COR-L47 (cell line): ENCODE results near the gene ANXA6.
A peak's percentile ranks its signal among the peaks of the same experiment; 100 is the strongest.

Source experiments
- DNase-seq: peaks from one replicate; lab custom pipeline; 2025; lab: John Stamatoyannopoulos, UW

Gene ANXA6

DNA sequence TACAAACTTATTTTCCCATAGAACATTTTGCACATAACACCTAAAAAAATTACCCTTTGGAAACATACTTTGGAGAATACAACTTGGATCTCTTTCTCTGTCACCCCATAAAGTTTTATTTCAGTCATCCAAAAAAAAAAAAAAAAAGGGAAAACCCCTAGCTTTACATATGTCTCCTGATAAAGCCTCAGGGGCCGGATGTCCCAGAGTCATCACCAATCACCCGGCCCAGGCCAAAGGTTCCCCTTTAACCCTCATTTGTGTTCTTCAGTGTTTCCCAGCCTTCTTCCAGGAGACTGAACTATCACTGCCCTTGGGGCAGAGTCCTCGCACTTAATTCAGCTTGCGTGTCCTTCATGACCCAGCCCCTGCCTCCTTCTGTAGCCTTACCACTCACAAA is 28.8 kb downstream of the ANXA6 start:
- DNase-seq, result no peak

DNA sequence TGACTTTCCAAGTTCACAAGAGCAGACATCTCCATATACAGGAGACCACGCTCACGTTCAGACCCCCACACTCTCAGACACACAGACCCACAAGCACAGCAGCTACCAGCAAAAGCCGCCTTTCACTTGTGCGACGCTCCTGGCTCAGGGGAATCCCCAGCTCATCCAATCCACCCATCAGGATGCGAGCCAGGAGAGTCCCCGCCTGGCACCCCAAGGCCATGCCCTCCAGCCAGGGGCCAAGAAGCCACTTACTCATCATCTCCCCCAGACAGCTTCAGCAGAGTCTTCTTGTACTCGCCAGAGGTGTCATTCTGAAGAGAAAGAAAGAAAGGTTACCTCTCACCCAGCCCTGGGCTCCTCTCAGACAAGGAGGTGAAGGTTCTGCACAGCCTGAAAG is 29.7 kb downstream of the ANXA6 start:
- DNase-seq, result no peak

DNA sequence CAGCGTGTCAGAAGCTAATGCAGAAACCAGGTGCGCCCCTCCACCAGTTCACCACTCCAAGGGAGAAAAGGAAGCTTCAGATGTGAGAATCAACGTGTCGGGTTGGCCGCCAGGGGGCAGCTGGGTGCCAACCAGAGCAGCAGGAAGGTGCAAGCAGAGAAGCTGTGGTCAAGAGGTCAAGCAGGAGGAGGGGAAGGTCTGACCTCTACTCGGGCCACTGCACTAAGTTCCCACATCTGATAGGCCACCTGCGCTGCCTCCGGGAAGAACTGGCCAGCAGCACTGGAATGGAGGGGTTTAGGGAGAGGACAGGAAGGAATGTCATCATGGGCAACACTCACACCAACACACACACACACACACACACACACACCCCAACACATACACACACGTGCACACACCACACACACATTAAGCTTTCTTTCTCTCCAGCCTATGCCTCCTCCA is 31.4 kb downstream of the ANXA6 start:
- peak; percentile 45 for DNase-seq

DNA sequence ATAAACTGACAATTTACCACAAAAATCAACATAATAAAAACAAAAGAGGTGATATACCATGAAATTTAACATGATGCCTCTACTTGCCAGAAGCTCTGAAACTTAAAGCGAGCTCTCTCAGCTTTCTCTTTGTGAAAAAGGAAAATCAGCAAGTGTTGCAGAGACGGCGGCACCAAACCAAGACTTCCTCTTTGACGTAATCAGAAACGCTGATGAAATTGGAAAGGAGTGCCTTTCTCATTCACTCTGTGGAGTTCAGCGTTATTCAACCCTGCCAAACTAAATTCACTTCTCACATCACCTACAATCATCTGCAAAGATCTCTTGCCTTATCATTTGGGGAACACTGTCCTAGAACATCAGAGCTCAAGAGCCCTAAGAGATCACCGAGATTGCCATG is 32.2 kb downstream of the ANXA6 start:
- no peak for DNase-seq

DNA sequence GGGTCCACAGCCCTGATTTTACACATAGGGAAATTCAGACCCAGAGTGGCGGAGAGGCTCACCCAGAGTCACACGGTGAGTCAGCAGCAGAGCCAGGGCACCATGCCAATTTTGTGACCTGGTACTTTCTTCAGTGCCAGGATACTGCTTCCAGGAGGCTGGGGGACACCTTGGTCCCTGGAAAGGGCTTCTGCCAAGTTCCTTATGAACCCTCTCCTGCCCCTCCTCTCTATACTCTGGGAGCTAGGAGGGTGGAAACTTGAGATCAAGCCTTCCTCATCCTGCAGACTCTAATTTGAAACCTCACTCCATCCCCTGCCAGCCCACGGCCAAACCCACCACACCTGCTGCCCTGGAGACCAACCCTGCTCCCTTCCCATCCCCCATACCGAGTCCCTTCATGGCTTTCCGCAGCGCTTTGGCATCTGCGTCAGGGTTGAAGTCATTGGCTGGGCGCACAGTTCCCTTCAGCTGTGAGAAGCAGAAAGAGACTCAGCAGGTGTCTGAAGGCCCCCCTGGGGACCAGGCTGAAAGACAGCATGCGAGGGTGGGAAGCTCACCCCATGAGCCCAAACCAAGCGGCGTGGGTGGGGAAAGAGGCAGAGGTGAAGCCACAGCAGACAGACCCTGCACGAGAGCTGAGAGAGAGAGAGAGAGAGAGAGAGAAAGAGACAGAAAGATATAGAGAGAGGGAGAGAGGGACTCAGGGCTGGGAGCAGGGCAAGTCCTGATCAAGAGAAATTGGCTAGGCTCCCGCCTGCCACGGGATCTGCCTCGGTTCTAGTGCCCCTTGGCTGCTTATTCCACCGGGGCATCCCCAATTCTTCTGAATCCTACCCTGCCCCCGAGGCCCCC is 33.5 kb downstream of the ANXA6 start:
- DNase-seq, result peak; percentile 82

DNA sequence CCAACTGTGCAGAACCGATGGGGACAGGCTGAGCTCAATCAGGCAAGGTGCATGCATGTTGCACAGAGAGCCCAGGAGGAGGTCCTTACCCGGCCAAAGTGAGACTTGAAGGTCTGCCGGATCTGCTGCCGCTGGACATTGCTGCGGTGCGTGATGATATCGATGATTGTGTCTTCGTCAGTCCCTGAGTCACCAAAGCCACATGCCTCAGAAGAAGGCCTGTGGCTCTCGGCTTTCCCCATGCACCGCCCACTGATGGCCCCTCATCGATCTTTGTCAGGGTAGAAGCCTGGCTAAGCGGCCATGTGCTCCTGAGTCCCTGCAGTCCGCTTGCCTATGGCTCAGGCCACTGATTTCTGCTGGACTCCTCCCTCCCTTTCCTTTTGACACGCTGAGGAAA is 34.8 kb downstream of the ANXA6 start:
- DNase-seq, result no peak

DNA sequence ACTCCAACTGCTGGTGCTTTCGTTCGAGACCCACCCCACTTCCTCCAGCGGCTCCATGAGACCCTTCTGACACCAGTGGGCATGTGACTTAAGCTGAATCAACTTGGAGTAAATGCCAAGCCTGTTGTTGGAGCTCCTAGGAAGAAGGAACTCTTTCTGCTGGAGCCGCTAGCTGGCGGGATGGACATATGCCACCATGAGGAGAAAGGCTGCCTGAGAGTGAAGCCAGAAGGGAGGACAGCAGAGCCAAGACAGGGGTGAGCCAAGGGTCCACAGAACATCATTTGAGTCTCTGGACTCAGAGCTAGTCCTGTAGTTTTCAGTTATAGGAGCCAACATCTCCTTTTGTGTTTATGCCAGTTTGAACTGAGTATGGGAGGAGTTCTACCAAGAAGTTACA is 35.9 kb downstream of the ANXA6 start:
- no peak for DNase-seq

DNA sequence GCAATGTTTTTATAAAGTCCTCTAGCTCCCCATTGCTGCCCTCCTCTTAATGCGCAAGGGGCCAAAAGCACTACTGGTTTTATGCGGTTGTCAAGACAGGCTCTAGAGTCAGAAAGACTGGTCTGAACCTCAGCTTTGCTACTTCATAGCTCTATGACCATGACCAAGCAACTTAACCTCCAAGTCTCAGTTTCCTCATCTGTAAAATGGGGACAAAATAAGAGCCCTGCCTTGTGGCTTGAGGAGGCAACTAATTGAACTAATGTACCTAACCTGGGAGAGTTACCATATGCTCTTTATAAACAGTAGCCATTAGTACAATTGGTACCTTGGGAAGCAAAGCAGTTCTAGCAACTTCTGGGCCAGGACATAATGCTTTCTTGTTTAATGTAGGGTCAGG is 36.5 kb downstream of the ANXA6 start:
- no peak for DNase-seq

DNA sequence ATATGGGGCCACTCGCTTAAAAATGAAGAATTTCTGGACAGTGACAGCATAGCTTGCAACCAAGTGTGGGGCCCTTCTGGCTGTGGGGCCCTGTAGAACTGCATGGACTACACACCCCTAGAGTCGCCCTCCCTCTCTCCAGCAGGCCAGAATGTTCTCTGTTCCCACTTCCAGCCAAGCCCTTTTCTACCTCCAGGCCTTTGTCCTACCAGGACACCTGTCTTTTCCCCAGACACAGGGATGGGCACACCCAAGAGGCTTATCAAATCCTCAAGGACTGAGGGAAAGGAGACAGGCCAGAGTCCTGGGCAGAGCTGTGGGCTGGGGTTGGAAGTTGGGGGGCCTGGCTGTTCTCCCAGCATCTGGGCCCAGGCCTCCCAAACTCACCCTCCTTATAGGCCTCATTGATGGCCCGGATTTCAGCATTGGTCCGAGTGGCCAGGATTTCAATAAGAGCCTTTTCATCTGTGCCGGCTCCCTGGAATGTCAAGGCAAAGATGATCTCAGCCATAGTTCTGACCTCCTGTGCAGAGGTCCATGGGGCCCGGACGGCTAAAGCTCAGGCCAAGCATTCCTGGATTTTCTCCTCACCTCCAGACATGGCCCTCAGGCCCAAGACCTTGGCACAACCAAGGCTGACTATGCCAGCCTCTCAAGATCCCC is 38.5 kb downstream of the ANXA6 start:
- no peak for DNase-seq

DNA sequence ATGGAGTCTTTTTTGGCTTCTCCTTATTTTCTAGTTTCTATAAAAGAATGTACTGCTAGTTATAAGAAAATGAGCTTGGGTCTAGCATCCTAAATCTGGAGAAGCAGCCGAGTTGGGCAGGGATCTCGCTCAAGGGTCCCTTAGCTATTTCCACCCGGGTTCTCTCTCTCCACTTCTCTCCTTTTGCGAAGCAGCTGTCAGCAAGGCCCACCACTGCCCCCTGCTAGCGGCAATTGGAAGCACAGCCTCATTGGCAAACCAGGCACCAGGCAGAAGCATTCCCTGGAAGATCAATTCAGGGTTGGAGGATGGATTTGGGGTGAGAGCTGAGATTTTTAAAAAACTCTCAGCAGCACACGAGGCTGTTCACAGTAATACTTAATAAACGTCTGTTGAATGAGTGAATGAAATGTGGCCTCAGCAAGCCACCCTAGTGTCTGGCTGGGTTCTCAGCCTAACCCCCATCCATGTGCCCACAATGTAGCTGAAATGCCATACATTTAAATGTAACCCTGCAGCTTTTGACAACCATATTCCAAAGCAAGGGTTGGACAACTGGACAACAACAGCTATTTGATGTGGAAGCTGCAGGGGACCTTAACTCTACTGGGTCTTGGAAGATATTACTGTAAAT is 42.2 kb downstream of the ANXA6 start:
- DNase-seq, result peak; percentile 44

DNA sequence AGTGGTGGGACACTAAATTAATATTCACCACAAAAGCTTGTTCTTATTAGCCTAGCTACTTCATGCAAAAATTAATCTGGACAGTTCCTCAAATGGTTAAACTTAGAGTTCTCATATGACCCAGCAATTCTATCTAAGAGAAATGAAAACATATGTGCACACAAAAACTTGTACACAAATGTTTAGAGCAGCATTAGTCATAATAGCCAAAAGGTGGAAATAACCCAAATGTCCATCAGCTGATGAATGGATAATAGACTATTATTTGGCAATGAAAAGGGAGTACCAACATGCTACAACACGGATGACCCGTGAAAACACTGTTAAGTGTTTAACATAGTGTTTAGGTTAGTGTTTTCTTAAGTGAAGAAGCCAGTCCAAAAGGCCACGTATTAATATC is 43.9 kb downstream of the ANXA6 start:
- no peak for DNase-seq

DNA sequence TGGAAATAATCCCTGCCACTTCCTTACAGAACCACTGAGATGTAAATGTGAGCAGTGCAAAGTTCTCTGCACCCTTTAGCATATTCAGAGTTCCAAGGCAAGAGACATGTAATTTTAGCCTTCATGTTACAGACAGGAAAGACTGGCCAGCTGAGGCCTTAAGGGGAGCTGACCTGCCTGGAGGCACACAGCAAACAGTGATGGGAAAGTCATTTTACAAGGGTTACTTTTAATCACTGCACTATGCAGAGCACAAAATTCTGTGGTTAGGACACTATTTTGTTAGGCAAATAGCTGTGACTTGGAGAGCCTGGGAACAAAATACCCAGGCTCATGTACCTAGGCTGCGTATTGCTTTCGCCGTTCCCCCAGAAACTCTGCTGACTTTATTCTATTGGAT is 46.6 kb downstream of the ANXA6 start:
- DNase-seq, result no peak

DNA sequence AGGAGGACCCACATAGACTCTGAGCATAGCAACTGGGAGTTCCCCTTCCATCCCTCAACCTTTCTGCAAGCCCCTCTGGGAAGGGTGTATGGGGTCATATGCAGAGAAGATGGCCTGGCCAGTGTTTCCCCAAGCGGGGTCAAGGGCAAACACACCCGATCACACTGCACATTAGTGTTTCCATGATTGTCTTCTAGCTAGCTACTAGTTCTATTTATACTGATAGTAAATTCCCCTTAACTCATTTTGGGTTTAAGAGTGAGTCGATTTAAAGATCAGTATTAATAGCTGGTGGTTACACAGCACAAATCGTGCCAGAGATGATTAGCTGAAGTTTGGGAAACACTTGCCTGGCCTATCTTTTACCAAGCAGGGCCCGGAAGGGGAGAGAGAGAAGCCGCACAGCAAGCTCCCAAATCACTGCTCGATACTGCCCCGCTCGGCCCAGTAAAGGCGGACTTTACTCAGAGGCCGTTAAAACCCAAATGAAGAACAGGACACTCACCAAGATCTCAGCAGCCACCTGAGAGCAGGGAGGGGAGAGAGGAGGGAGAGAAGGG is 47.4 kb downstream of the ANXA6 start:
- no peak for DNase-seq

DNA sequence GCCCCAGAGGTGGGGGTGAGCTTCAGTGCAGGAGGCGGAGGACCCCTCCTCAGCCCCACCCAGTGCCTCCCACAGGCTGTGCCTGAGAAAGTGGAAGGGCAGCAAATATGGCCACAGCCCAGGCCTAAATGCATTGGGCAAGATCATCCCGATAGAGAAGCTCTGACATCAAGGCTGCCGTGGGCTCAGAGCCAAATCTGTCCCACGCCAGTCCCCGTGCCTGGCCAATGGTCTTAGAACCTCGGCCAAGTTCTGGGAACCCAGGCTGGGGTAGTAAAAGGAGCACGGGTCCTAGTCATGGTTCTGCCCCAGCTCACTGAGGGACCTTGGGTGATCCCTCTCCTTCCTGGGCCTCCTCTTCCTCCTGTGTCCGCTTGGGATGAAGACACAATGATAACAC is 49.0 kb downstream of the ANXA6 start:
- DNase-seq, result no peak

DNA sequence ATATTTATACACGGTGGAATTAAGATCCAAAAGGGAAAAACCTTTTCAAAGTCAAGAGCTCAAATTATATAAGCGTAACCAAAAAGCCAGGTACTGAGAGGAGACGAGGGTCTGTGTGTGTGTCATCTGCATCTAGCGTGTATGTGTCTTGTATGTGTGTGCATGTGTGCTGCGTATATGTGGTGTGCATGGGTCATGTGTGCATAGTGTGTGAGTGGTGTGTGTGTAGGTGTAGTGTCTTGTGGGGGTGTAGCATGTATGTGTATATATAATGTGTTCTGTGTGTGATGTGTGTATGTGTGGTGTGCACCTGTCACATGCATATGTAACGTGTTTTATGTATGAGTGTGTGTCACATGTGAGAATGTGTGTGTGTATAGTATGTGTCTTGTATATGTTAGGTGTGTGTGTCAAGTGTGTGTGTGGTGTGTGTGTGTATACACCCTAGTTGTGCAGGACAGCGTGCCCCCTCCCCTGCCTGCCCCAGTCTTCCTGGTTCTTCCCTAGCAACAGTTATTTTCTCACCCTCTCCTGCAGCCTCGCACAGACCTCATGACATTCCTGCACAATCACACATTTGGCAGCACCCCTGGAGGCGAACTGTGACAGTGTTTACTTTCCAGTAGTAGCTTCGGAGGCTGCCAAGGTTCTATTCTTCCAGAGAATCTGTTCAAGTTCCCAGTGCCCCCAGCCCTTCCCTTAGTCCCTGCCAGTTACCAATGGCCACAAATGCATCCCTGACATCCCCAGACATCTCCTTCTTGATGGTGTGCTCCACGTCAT is 49.6 kb downstream of the ANXA6 start:
- DNase-seq, result peak; percentile 20

DNA sequence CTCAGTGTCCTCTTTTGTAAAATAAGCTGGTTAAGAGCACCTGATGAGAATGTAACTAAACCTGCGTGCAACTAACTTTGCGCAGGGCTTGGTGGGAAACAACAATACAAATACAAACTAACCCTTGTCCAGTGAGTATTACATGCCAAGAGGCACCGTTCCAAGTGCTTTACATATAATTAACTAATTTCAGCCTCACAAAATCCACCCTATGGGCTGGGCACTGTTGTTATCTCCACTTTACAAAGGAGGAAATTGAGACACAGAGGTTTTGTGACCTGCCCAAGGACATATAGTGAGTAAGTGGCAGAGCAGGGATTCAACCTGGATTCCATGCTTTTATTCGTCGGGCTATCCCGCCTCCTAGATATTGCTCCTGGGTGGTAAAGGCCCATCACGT is 50.5 kb downstream of the ANXA6 start:
- DNase-seq, result peak; percentile 43

DNA sequence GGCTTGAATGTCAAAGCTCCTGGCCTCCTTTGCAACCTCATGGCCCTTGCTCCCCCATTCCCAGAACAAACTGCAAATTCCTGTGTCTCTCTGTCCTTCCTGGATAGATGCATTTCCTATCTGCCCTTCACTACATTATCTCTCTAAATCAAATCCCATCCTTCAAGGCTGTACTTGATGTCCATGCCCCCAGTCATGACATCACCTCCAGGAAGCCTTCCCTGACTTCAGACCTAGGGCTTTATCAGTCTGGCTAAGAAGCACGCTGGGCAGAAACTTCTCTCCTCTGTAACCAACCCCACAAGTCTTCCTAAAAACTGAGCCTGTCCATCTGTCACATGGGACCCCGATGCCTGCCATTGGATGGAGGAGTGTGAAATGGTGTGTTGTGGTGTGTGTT is 51.1 kb downstream of the ANXA6 start:
- no peak for DNase-seq

DNA sequence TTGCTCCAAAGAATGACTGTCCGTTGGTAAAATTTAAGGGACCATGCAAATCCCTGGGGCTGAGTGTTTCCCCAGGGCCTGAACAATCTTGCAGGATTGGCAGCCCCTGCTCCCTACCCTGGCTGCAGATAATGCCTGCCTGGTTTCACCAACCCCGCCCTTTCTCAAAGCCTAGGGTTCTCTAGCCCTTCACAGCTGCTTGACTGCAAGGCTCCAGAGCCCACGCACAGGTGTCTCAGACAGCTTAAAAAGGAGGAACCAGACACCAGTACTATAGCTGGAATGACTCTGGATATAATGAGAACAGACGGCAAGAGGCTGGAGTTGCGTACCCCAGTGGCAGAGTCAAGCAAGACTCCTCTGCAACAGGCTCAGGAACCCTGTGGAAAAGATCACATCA is 51.5 kb downstream of the ANXA6 start:
- DNase-seq, result no peak

DNA sequence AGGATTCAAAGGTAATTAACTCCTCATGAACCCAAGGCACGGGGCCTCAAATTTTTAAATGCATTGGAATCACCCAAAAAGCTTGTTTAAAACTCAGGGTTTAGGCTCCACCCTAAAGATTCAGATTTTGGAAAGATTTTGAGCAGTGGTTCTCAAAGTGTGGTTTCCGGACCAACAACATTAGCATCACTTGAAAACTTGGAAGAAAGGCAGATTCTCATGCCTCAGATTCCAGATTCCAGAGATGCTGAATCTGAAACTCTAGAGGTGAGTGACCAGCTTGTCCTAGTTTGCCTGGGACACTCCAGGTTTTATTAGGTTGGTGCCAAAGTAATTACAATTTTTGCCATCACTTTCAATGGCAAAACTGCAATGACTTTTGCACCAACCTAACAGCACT is 52.0 kb downstream of the ANXA6 start:
- no peak for DNase-seq

DNA sequence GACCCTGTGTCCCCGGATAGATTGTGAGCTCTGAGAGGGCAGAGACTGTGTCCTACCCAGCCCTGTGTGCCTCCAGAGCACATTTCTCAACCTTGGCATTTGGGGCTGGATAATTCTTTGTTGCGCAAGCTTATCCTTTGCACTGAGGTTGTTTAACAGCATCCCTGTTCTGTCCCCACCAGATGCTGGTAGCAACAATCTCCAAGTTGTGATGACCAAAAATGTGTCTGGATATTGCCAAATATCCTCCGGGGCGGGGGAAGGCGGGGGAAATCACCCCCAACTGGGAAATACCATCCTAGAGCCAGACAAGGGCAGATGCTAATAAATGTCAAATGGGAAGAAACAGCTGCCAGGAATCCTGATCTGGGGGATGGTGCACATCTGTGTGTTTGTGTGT is 52.8 kb downstream of the ANXA6 start:
- no peak for DNase-seq

DNA sequence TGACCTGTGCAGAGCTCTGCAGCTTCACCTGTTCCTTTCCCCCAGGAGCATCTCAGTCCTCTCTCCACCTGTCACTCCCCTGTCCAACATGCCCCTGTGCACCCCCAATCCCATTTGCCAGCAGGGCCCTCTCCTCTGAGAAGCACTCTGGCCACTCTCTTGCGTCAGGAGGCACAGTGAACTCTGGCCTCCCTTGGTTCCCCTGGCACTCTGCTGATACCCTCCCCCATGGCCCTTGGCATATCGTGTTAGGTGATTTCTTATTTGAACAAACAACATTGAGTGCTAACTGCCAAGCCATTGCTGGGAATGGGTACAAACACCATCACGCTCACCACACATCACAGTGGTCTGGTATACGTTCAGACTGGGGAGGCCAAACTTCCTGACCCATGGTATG is 55.8 kb downstream of the ANXA6 start:
- no peak for DNase-seq

DNA sequence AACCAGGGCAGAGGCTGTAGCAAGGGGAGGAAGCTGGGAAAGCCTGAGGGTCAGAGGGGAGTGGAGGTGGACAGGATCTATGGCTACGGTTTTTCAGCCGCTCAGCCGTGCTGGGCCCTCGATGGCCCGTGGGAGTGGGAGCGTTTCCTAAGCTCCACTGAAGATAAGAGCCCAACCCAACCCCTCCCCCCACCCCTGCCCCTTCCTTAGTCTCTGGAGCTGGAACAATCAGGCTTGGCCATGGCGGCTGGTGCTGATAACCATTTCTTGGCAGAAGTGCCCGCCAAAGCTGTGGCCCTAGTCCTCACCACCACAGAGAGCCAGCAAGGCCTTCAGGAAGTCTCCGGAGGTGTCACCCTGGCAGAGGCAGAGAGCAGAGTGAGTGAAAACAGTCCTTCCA is 56.4 kb downstream of the ANXA6 start:
- DNase-seq, result no peak
